ENCODE results near the gene DHX40.

DHX40 gene

DNA sequence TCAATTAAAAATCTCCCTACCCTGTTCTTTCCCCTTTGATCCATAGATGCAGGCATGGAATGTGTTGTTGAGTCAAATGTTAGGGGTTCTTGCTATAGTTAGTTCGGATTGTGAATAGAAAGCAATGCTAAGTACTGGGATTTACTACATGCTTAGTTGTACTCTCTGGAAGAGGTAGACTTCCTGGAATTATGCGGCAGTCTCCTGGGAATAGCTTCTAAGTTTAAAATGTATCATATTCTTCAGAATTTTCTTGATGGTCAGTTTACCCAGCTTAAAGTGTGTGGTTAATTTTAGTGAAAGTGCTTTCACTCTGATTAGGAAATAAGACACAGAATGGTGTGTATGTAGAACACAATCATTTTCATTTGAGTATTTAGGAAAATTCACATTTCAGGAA, 57.7 kb downstream of the DHX40 start:
- H3K9me3 ChIP-seq (ENCODE audit: control insufficient read depth in 2 of 2, low read length in 2 of 2), result no peaks in the 10 kb centered on the region
- peaks cover 32 to 49% of the 10 kb centered on the region in 2 donors for H3K4me1 ChIP-seq (ENCODE audit: control insufficient read depth in 2 of 2, insufficient read depth in 2 of 2, low read length in 2 of 2)
- peak overlapping the region in 1 of 2 donors; percentile 34 for H3K9ac ChIP-seq (ENCODE audit: low read depth in 1 of 2, low read length in 2 of 2)
- H3K27ac ChIP-seq (ENCODE audit: low read depth in 2 of 2, low read length in 2 of 2), result no peak overlapping the region
- peaks cover 0 to 5% of the 10 kb centered on the region in 2 donors for H3K36me3 ChIP-seq (ENCODE audit: control insufficient read depth in 2 of 2, insufficient read depth in 2 of 2, low read length in 2 of 2)
- no peaks in the 10 kb centered on the region for H3K27me3 ChIP-seq (ENCODE audit: control insufficient read depth in 2 of 2, insufficient read depth in 2 of 2, low read length in 2 of 2)
- peak overlapping the region in 1 of 2 donors; percentile 29 for H3K4me3 ChIP-seq (ENCODE audit: low read length in 2 of 2)

DNA sequence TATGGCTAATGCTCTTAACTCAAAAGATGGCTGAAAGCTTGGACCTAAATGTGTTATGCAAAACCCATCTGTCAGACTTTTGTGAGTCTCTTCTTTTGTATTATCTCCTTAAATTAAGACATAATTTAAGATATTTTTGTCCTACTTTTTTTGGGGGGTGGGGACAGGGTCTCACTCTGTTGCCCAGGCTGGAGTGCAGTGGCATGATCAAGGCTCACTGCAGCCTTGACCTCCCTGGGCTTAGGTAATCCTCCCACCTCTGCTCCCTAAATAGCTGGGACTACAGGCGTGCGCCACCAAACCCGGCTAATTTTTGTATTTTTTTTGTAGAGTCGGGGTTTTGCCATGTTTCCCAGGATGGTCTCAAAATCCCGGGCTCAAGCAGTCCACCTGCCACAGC, 61.3 kb downstream of the DHX40 start:
- H3K4me1 ChIP-seq (ENCODE audit: control insufficient read depth in 2 of 2, insufficient read depth in 2 of 2, low read length in 2 of 2), result peaks cover 36 to 43% of the 10 kb centered on the region in 2 donors
- no peak overlapping the region for H3K27ac ChIP-seq (ENCODE audit: low read depth in 2 of 2, low read length in 2 of 2)
- H3K9ac ChIP-seq (ENCODE audit: low read depth in 1 of 2, low read length in 2 of 2), result no peak overlapping the region
- H3K36me3 ChIP-seq (ENCODE audit: control insufficient read depth in 2 of 2, insufficient read depth in 2 of 2, low read length in 2 of 2), result peaks cover 3 to 12% of the 10 kb centered on the region in 2 donors
- no peaks in the 10 kb centered on the region for H3K27me3 ChIP-seq (ENCODE audit: control insufficient read depth in 2 of 2, insufficient read depth in 2 of 2, low read length in 2 of 2)
- no peaks in the 10 kb centered on the region for H3K9me3 ChIP-seq (ENCODE audit: control insufficient read depth in 2 of 2, low read length in 2 of 2)
- H3K4me3 ChIP-seq (ENCODE audit: low read length in 2 of 2), result no peak overlapping the region

DNA sequence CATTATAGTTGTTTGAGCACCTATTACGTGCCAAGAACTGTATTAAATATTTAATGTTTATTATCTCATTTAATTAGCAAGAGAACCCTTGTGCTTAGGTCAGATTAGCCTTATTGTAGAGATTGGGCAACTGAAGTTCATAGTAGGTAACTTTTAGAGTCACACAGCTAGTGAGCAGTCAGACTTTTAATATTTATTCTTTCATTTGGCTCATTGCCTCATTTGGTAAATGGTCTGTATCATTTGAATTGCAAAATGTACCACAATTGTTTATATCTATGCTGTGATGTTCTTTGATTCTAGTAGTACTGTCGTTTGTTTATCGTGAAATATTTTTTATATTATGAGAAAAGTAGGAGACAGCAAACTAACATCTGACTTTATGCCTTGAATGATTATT, 61.9 kb downstream of the DHX40 start:
- no peak overlapping the region for H3K27ac ChIP-seq (ENCODE audit: low read depth in 2 of 2, low read length in 2 of 2)
- no peak overlapping the region for H3K9ac ChIP-seq (ENCODE audit: low read depth in 1 of 2, low read length in 2 of 2)
- H3K27me3 ChIP-seq (ENCODE audit: control insufficient read depth in 2 of 2, insufficient read depth in 2 of 2, low read length in 2 of 2), result no peaks in the 10 kb centered on the region
- H3K4me3 ChIP-seq (ENCODE audit: low read length in 2 of 2), result no peak overlapping the region
- peaks cover 31 to 39% of the 10 kb centered on the region in 2 donors for H3K4me1 ChIP-seq (ENCODE audit: control insufficient read depth in 2 of 2, insufficient read depth in 2 of 2, low read length in 2 of 2)
- H3K36me3 ChIP-seq (ENCODE audit: control insufficient read depth in 2 of 2, insufficient read depth in 2 of 2, low read length in 2 of 2), result peaks cover 3 to 12% of the 10 kb centered on the region in 2 donors
- H3K9me3 ChIP-seq (ENCODE audit: control insufficient read depth in 2 of 2, low read length in 2 of 2), result no peaks in the 10 kb centered on the region

DNA sequence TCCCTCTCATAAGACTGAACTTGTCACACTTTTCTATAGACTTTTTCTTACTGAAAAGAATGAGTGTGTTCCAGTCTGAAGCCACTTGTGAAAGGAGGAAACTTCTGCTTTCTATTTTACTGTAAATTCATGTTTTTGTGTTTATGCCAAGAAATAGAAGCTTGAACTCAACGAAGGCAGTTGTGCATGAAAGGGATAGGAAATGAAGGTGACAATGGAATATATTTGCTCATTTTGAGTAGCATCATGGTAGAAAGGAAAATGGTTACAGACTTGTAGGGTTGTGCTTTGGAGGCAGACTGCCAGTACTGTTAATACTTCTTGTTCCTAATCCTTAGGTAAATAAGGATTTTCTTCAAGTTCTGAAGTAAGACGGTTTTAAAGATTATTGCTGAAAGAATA, 62.4 kb downstream of the DHX40 start:
- Histone ChIP-seq H3K4me3 (ENCODE audit: low read length in 2 of 2) (no peak overlapping the region), H3K9ac (ENCODE audit: low read depth in 1 of 2, low read length in 2 of 2) (no peak overlapping the region), H3K9me3 (ENCODE audit: control insufficient read depth in 2 of 2, low read length in 2 of 2) (no peaks in the 10 kb centered on the region), H3K27ac (ENCODE audit: low read depth in 2 of 2, low read length in 2 of 2) (no peak overlapping the region), H3K27me3 (ENCODE audit: control insufficient read depth in 2 of 2, insufficient read depth in 2 of 2, low read length in 2 of 2) (no peaks in the 10 kb centered on the region), H3K36me3 (ENCODE audit: control insufficient read depth in 2 of 2, insufficient read depth in 2 of 2, low read length in 2 of 2) (peaks cover 3 to 12% of the 10 kb centered on the region in 2 donors), H3K4me1 (ENCODE audit: control insufficient read depth in 2 of 2, insufficient read depth in 2 of 2, low read length in 2 of 2) (peaks cover 27 to 34% of the 10 kb centered on the region in 2 donors)

DNA sequence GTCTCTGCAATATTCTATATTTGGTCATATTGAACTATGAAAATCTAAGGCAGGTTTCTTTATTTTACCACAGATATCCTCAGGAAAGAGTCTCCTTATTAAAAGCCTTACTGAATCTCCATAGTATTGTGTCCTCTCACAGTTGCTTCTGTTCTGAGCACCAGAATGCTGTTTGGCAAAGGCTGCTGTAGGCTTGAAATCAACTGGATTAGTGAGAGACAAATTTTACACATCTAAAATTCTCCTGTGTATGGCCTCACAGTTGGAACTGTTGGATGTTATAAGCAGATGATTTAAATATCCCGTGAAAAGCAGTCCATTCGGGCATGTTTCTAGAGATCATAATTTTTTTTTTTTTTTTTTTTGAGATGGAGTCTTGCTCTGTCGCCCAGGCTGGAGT, 63.8 kb downstream of the DHX40 start:
- Histone ChIP-seq H3K9me3 (ENCODE audit: control insufficient read depth in 2 of 2, low read length in 2 of 2) (no peaks in the 10 kb centered on the region), H3K27me3 (ENCODE audit: control insufficient read depth in 2 of 2, insufficient read depth in 2 of 2, low read length in 2 of 2) (no peaks in the 10 kb centered on the region), H3K36me3 (ENCODE audit: control insufficient read depth in 2 of 2, insufficient read depth in 2 of 2, low read length in 2 of 2) (peaks cover 3 to 12% of the 10 kb centered on the region in 2 donors), H3K4me3 (ENCODE audit: low read length in 2 of 2) (no peak overlapping the region), H3K9ac (ENCODE audit: low read depth in 1 of 2, low read length in 2 of 2) (no peak overlapping the region), H3K27ac (ENCODE audit: low read depth in 2 of 2, low read length in 2 of 2) (no peak overlapping the region), H3K4me1 (ENCODE audit: control insufficient read depth in 2 of 2, insufficient read depth in 2 of 2, low read length in 2 of 2) (peaks cover 18 to 27% of the 10 kb centered on the region in 2 donors)

DNA sequence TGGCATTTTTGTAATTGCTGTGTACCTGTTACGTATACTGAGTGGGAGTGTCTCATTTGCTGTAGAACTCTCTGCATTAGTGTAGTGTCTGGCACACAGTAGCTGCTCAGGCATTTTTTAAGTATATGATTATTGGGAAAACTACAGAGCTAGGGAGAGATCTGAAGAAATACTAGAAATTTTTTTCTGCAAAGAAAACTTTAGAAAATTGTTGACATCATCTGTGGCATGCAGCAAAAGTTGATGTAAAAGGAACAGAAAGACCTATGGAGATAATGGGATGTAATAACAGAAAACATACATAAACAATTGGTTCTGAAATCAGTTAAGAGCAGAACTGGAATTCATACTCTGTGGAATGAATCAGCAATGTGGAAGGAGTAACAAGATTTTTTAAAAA, 65.9 kb downstream of the DHX40 start:
- Histone ChIP-seq H3K36me3 (ENCODE audit: control insufficient read depth in 2 of 2, insufficient read depth in 2 of 2, low read length in 2 of 2) (peaks cover 3 to 7% of the 10 kb centered on the region in 2 donors), H3K4me3 (ENCODE audit: low read length in 2 of 2) (no peak overlapping the region), H3K9me3 (ENCODE audit: control insufficient read depth in 2 of 2, low read length in 2 of 2) (no peaks in the 10 kb centered on the region), H3K9ac (ENCODE audit: low read depth in 1 of 2, low read length in 2 of 2) (no peak overlapping the region), H3K27me3 (ENCODE audit: control insufficient read depth in 2 of 2, insufficient read depth in 2 of 2, low read length in 2 of 2) (no peaks in the 10 kb centered on the region), H3K27ac (ENCODE audit: low read depth in 2 of 2, low read length in 2 of 2) (no peak overlapping the region), H3K4me1 (ENCODE audit: control insufficient read depth in 2 of 2, insufficient read depth in 2 of 2, low read length in 2 of 2) (peaks cover 18 to 26% of the 10 kb centered on the region in 2 donors)

DNA sequence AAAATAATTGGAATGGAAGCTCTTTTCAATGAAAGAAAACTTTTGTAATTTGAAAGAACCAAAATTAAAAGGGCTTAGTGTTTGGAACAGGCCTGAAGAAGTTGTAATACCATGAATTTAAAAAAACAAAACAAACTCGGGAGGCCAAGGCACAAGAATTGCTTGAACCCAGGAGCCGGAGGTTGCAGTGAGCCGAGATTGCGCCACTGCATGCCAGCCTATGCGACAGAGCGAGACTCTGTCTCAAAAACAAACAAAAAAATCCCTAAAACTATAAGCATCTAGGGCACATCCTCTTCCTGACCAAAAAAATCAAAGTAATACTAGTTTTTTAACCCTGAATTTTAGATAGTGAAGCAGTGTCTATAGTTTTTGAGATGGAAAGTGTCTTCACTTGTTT, 67.0 kb downstream of the DHX40 start:
- Histone ChIP-seq H3K9ac (ENCODE audit: low read depth in 1 of 2, low read length in 2 of 2) (no peak overlapping the region), H3K4me3 (ENCODE audit: low read length in 2 of 2) (no peak overlapping the region), H3K27ac (ENCODE audit: low read depth in 2 of 2, low read length in 2 of 2) (no peak overlapping the region), H3K9me3 (ENCODE audit: control insufficient read depth in 2 of 2, low read length in 2 of 2) (no peaks in the 10 kb centered on the region), H3K27me3 (ENCODE audit: control insufficient read depth in 2 of 2, insufficient read depth in 2 of 2, low read length in 2 of 2) (no peaks in the 10 kb centered on the region), H3K4me1 (ENCODE audit: control insufficient read depth in 2 of 2, insufficient read depth in 2 of 2, low read length in 2 of 2) (peaks cover 9 to 15% of the 10 kb centered on the region in 2 donors), H3K36me3 (ENCODE audit: control insufficient read depth in 2 of 2, insufficient read depth in 2 of 2, low read length in 2 of 2) (peaks cover 3 to 7% of the 10 kb centered on the region in 2 donors)

DNA sequence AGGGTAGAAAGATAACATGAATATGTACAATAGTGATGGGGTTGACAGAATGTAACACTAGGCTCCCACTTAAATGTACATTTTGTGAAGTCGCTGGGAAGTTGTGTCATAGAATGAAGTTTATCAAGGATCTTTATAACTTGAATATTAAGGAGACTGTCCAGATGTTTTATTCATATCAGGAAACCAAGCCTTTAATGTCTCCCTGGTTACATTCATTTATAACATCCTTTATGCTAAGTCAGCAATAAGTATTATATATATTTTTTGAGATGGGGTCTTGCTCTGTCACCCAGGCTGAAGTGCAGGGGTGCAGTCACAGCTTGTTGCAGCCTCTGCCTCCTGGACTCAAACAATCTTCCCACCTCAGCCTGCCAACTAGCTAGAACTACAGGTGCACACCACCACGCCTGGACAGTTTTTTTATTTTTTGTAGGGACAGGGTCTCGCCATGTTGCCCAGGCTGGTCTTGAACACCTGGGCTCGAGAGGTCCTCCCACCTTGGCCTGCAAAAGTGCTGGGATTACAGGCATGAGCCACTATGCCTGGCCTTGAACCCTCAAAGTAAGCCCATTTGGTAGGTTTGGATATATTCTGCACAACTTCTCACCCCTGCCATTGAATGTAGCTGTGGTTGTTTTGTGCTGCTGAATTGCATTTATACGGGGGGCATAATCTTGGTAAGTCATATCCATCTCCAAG, 68.4 kb downstream of the DHX40 start:
- Histone ChIP-seq H3K27ac (ENCODE audit: low read depth in 2 of 2, low read length in 2 of 2) (no peak overlapping the region), H3K36me3 (ENCODE audit: control insufficient read depth in 2 of 2, insufficient read depth in 2 of 2, low read length in 2 of 2) (peaks cover 3 to 5% of the 10 kb centered on the region in 2 donors), H3K9ac (ENCODE audit: low read depth in 1 of 2, low read length in 2 of 2) (no peak overlapping the region), H3K4me1 (ENCODE audit: control insufficient read depth in 2 of 2, insufficient read depth in 2 of 2, low read length in 2 of 2) (peaks cover 5 to 7% of the 10 kb centered on the region in 2 donors), H3K4me3 (ENCODE audit: low read length in 2 of 2) (no peak overlapping the region), H3K9me3 (ENCODE audit: control insufficient read depth in 2 of 2, low read length in 2 of 2) (no peaks in the 10 kb centered on the region), H3K27me3 (ENCODE audit: control insufficient read depth in 2 of 2, insufficient read depth in 2 of 2, low read length in 2 of 2) (no peaks in the 10 kb centered on the region)

DNA sequence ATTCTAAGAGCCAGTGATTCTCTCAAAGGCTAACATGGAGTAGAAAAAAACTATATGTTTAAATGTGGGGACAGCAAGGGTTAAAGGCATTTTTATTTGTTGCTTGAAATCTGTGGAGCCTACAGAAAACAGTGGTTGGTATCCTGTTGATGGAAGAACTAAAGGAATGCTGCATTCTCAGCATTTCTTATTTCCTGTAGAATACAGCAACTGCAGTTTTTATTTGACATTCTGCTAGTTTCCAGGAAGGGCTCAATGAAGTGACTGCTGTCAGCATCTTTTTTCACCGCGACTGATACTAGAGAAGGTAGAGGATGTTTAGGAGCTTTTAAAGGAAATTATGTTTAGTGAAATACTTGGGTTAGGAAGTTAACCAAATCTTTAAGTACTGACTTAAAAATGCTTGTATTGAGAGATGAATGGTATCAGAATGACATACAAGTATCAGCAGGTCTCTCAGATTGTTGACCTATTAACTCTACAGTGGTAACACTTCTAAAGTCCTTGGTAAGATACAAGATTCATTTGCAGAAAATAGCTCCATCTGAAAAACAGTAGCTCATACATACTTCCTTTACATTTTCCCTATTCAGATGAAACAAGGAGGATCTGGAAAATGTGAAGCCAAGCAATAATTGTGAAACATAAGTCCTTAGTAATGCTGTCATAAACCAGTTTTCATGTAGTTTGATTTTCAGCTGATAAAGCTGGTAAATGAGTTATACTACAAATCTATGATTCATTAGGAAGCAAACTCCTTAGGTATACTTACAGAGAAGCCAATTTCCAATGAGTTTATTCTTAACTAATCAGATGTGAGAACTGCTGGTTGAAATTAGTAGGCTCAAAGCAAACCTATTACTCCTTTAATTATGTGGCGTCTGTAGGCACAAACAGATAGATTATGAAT, 69.5 kb downstream of the DHX40 start:
- Histone ChIP-seq H3K9ac (ENCODE audit: low read depth in 1 of 2, low read length in 2 of 2) (no peak overlapping the region), H3K27me3 (ENCODE audit: control insufficient read depth in 2 of 2, insufficient read depth in 2 of 2, low read length in 2 of 2) (no peaks in the 10 kb centered on the region), H3K36me3 (ENCODE audit: control insufficient read depth in 2 of 2, insufficient read depth in 2 of 2, low read length in 2 of 2) (peaks cover 3% of the 10 kb centered on the region in 2 donors), H3K4me3 (ENCODE audit: low read length in 2 of 2) (no peak overlapping the region), H3K27ac (ENCODE audit: low read depth in 2 of 2, low read length in 2 of 2) (no peak overlapping the region), H3K4me1 (ENCODE audit: control insufficient read depth in 2 of 2, insufficient read depth in 2 of 2, low read length in 2 of 2) (peaks cover 8 to 11% of the 10 kb centered on the region in 2 donors), H3K9me3 (ENCODE audit: control insufficient read depth in 2 of 2, low read length in 2 of 2) (no peaks in the 10 kb centered on the region)
